GM18519 (cell line): ENCODE data around the gene ATXN1.

Experiments used
- ATAC-seq: cut with Tn5 transposase; IDR thresholded peaks from one replicate; pipeline ENCODE4 v1.9.1; 2021; ENCODE audit warnings: mild to moderate bottlenecking, moderate library complexity; ENCODE audit not compliant: unreplicated experiment, low FRiP score

Gene ATXN1

DNA sequence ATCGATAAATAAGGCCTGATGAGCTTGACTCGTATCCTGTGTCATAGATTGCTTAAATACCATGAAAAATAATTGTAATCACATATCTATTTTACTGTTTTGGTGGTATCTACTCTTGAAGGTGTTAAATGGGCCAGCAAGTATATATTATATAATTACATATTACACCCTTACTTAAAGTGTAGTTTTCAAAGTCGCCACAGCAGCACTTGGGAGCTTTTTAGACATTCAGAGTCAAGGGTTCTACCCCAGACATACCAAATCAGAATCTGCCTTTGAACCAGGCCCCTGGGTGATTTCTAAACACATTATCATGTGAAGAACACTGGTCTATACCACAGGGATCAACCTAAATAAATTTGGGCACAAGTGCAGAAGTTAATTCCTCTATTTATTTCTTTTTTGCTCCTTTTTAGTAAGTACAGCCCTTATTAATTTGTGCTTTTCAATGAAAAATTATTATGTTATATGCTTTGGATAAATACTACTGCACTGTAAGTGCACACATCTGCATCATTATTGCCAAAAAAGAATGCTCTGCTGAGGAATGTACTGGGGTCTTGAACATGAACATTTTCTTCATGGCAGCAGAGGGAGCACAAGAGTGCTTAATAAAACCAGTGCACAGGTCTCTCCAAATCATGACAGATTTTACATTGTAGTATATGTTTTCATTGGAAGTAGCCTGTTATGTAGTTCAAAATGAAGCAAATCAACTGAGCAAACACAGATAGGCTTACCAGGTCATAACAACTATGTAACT is 3.1 kb upstream of the ATXN1 start:
- no peak for ATAC-seq

- ATAC-seq = peak; percentile 33
These were observed 1.6 kb upstream of the ATXN1 start for GRCh38 chr6:16762550-16763477.

- ATAC-seq = no peak
These were observed 949 bp upstream of the ATXN1 start for GRCh38 chr6:16762268-16762549.

- ATAC-seq = peak; percentile 28
These were observed 409 bp upstream of the ATXN1 start for GRCh38 chr6:16761471-16762267.

DNA sequence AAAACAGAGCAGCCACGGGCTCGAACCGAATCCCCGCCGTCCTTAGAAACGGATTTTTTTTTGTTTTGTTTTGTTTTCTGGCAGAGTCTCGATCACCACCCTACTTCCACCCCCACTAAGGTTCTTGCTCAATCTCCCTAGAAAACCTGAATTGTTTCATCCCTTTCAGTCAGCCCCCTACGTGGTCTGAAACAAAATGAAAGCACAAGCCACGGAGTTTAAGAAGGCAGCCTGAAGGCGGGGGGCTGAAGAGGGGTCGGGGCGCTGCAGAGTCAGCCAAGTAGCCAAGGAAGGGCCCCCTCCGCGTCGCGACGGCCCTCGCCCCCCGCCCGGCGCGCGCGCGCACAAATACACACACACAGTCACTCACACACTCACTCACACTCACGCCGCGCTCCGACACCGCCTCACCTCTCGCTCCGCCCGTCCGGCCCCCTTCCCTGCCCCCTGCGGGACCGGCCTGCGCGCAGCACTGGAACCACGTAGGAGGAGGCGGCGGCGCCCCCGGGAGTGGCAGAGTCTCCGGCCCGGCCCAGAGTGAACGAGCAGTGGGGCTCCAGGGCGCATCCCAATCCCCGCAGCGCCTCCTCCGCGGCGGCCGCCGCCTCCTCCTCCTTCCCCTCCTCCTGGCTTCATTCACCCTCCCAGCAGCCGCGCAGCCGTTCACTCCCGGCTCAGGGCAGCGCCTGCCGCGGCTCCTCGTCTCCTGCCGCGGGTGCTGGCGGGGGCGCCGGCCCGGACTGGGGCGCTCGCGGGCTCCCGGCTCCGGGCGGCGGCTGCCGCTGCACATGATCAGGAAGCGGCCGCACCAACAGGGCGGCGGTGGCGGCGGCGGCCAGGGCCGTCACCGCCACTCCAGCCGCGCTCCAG is 1.4 kb downstream of the ATXN1 start:
- ATAC-seq = no peak

DNA sequence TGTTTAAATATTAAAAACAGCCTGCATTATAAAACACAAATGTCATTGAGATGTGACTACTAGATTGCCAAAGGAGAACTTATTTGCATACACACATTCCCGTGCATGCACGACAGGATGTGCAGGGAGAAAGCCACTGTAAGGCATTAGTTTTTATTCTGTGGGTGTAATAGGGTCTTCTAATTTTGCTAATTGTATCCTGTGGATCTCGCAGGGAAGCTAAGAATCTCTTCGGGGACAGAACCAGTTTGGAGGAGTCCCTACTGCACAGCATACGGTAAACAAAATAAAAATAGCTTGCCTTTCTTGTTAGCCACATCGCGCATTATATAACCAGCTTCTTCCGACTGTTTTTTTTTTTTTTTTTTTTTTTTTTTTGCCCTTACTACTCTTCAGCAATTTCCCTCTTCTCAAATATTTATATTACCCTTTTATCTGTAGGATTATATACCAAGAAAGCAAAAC is 2.0 kb downstream of the ATXN1 start:
- no peak for ATAC-seq

DNA sequence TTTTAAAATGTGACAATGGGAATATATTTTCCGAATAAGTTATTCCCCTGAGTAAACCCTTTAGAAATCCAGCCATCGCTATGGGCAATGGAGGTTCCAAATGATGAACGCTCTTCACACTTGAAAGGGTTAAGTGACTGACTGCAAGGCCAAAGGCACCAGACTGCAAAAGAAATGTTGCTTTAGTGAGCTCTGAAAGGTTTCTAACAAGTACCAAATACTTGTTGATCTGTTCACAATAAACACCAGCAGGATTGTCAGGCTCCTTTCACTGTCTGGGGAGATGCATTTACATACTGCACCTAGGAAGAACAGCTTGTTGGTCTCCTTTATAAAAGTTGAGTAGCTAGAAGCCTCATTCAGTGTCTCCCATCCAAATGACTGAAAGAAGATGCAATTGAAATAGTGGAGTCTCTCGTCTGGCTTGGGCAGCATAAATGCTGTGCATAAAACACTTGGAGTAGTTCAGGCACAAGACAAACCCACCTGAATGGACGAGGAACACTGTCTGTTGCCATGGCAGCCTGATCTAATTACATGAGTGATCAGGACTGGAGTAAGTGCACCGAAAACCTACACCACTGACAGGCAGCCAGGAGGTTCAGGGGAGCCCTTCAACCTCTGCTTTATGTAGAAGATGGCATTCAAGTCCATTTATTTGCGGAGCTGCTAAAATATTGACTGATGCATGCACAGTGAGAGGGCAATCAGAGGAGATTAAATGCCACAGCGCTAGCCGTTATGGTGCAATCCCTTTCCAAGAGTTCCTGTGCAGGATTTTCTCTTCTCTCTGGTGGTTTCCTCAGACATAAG is 2.9 kb downstream of the ATXN1 start:
- no peak for ATAC-seq

DNA sequence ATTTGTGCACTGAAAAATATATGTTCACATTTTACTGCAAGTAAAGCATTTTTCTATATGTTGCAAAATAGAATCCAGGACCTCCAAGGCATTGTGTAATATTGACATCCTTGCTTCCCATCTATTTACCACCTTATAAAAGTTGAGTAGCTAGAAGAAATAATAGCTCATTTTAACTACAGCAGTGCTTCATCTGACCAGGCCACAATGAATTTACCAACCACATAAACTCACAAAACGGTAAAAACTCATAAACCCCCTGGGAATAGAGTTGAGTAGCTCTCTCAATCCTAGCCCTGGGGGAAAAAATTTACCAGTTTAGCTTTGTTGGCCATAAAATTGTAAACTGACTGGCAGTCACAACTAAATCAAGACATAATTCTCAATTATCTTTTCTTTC is 3.9 kb downstream of the ATXN1 start:
- no peak for ATAC-seq

- no peak for ATAC-seq
These were observed 4.5 kb downstream of the ATXN1 start for GRCh38 chr6:16756660-16757255.

GRCh38 chr6:16755544-16755943 is 5.7 kb downstream of the ATXN1 start:
- no peak for ATAC-seq

- no peak for ATAC-seq
These were observed 6.4 kb downstream of the ATXN1 start for GRCh38 chr6:16754876-16755275.

DNA sequence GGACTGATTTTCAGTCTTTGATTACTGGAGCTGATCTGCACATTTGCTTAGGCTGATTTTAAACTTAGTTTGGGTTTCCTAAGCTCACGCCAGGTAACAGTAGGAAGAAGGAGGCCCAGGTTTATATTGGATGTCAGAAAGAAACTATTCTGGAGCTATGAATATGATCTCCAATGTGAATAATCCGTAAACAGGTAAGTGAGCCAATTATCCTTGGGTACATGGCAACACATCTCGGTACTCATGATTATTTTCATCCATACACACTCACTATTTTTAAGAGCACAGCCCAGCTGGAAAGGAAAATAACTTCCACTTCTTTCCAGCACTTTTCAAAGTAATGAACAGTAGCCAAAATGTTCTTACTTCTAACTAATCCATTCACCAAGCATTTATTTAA is 7.0 kb downstream of the ATXN1 start:
- no peak for ATAC-seq

GRCh38 chr6:16753341-16753740 is 7.9 kb downstream of the ATXN1 start:
- ATAC-seq = no peak

GRCh38 chr6:16752206-16752866 is 8.9 kb downstream of the ATXN1 start:
- no peak for ATAC-seq

GRCh38 chr6:16751251-16751946 is 9.9 kb downstream of the ATXN1 start:
- no peak for ATAC-seq

- ATAC-seq = no peak
These were observed 10.7 kb downstream of the ATXN1 start for GRCh38 chr6:16750566-16750965.
